GM18861 (cell line): ENCODE measurements around the gene BRWD1.

Source experiments
- ATAC-seq: cut with Tn5 transposase; IDR thresholded peaks from one replicate; pipeline ENCODE4 v1.9.1; 2021; ENCODE audit not compliant: unreplicated experiment

Gene BRWD1

DNA sequence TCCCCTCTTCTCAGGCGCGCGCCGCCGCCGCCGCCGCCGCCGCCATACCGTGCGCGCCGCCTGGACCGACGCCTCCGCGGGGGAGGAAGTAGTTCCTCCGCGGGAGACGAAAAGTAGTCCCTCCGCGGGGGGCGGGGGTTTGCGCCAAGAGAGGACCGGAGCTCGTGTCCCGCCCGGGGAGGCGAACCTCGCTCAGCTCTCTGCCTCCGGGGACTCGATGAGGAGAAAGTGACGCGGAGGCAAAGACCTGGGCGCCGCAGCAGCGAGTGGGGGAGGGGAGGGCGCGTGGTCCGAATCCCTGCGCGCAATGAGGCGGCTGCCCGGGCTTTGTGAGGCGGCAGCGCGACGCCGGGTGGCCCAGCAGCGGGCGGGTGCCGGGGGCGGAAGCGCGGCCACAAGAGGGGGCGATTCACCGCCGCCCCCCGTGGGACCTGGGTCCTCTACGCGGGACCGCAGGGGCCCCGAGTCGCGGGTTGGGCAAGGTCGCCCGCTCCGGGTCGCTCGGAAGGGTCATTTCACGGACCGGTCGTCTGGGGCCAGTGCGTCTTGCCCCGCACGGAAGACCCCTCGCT is at the start of gene BRWD1:
Gene BRWD1, minus strand, starts transcription at position 62 of the 572 bp plus-strand sequence. CDS start 141 bp downstream, outside the sequence.
- ATAC-seq = peak; percentile 27

DNA sequence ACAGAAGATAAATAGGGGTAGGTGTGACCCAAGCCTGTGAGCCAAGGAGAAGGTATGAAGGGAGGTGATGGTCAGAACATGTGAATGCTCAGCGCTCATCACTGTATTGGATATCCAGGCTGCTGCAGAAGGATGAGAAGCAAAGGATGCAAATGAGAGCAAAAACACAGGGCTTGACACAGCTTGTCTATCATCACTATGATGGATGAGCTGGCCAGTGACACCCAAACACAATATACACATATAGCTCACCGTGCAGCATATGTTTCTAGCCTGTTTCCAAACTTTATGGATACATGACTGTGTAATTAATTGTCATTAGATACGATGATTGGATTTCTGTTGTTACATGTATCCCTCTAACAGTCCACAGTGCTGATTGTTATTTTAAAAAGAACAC is 49.3 kb upstream of the BRWD1 start:
- no peak for ATAC-seq

DNA sequence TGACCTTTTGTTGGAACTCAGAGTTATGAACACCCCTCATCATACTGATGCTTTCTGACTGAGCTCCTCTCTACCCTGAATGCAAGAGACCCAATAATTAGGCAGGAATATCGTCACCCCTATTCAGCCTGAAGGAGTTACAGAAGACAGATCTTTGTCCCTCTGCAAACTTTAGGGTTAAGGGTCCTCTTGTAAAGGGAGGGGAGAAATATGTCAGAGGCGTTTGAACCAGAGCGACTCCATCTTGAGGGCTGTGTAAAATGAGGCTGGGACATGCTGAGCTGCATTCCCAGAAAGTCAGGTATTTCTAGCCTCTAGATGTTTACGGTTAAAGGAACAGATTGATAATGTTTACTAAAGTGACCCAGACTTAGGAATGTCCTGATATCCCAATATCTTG is 46.0 kb upstream of the BRWD1 start:
- no peak for ATAC-seq

DNA sequence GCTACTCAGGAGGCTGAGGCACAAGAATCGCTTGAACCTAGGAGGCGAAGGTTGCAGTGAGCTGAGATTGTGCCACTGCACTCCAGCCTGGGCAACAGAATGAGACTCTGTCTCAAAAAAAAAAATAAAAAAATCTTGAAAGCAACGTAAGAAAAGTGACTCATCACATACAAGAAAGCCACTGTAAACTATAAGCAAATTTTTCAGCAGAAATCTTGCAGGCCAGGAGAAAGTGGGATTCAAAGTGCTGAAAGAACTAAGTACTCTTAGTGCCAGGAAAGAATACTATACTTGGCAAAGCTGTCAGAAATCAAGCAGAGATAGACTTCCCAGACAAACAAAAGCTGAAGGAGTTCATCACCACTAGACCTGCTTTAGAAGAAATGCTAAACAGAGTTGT is 39.9 kb upstream of the BRWD1 start:
- ATAC-seq = no peak

DNA sequence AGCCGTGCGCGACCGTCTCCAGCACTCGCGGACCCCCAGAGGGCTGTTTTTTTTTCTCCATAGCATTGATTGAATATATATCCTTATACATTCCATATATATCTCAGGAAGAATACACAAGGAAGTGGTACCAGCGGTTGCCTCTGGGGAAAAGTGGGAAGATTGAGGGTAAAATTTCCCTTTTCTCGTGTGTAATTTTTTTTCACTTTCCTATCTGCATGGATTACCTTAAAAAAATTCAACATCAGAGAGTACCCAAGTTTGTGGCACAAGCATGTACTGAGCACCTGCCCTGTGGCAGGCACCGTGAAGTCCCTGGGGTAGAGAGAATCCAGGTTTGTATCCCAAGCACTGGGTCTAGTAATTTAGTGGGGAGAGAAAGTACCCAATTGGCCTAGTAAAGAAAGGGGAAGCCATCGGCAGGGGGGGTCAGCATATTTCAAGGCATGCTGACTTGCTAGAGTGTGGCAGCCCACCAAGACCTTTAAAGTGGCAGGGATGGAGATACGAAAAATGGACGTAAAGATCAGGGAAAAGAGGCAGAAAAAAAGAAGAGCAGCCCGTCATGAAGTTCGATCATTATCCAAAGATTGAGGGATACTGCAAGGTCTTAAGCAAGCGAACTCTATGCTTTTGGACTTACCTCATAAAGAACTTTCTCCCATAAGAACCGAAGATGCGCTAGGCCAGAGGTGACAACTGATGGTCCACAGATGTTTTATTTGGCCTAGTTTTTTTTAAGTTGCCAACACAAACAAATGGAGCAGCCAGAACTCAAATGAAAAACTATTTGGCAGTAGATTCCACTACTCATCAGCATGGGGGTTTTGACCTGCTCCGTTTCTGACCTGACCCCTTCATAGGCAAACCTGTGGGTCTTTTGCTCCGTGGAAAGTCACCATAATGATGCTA is 36.9 kb upstream of the BRWD1 start:
- ATAC-seq = no peak

DNA sequence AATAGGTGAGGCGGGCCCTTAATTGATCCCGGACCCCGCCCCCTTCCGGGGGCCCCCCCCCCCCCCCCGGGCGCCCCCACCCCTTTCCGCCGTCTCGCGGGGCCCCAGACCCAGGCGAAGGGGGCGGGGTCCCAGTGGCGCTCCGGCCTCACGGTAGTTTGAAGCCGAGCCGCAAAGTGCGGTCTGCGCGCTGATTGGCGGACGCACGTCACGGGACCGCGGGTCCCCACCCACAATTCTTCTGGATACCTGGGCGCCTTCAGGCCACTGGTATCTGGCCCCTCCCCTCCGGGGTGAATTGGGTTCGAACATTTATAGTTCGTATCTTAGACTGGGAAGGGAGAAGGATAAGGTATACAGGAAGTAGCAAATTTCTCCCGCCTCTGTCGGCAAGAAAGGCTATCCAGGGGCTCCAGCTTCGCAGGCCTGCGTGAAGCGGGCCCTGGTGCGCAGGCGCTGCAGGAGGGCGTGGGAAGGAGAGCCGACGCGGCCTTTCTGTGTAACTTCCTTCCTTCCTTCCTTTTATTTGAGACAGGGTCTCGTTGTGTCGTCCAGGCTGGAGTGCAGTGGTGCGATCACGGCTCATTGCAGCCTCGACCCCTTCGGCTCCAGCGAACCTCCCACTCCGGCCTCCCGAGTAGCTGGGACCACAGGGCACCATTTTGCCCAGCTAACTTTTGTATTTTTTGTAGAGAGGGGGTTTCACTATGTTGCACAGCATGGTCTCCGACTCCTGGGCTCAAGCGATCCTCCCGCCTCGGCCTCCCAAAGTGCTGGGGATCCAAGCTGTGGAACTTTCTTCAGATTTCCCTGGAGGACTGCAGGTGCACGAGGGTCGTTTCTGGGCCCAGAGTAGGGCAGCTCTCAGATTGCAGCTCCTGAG is 36.0 kb upstream of the BRWD1 start:
- ATAC-seq = peak; percentile 87

DNA sequence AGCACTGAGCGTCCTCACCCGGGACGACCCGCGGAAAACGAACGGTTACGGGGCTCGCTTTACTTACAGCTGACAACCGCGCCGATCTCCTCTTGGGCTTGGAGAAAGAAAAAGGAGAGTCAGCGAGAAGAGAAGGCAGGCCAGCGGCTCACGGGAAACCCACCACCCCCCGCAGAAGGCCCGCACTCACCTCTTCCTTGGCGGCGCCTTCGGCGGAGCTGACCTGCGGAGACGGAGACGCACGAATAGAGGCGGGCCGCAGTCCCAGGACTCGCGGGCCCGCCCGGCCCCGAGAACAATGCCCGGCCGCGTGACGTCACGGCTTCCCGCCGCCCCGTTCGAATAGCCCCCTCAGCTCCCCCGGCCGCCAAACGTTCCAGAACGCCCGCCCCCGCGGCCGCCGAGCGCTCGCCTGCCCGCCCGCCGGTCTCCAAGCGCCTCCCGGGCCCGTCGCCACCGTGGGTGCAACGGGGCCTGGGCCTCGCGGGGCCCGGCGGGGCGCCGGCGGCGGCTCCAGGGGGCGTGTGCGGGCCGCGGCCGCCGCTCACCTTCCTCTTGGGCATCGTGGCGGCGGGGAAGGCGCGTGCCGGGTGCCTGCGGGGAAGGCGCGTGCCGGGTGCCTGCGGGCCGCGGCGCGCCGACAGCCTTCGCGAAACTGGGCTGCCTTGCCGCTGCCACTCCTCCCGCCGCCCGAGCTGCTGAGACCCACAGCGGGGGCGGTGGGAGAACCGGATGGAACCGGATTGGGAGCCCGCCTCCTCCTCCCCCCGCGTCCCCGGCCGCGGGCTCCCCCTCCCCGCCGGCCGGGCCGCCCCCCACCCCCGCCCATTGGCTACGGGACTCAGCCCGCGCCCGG is 35.2 kb upstream of the BRWD1 start, which contains the start of gene HMGN1:
Gene HMGN1, minus strand, starts transcription at position 734 of the 856 bp plus-strand sequence. Its CDS starts 171 bp downstream, at position 563.
- peak; percentile 33 for ATAC-seq

DNA sequence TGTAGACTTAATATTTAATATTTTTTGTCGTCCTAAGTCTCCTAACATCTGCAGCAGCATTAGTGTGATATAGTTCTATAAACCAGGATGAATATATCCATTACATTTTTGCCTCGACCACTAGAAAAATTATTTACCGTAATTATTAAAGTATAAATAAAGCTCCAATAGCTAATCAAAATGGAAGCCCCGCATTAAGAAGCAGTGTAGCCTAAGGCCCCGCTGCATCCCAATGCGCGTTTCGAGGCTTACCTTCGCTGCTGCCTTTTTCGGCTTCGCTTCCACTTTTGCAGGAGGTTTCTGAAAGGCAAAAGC is 34.6 kb upstream of the BRWD1 start:
- no peak for ATAC-seq

DNA sequence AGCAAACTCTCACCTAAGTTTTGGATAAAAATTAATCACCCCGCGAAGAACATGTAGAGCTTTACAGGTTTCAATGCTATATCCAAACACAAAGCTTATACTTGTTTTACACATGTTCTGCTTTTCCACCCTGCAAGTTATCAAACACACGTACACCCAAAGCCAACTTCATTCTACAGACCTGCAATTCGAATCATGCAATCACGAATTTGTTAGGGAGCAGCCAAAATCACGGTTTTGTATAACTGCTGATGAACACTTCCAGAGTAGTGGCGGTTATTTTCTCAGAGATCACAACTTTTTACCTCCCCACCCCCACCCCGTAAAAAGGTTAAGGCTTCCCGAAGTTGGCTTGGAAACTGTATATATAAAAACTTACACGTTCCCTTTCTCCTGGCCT is 34.1 kb upstream of the BRWD1 start:
- no peak for ATAC-seq

DNA sequence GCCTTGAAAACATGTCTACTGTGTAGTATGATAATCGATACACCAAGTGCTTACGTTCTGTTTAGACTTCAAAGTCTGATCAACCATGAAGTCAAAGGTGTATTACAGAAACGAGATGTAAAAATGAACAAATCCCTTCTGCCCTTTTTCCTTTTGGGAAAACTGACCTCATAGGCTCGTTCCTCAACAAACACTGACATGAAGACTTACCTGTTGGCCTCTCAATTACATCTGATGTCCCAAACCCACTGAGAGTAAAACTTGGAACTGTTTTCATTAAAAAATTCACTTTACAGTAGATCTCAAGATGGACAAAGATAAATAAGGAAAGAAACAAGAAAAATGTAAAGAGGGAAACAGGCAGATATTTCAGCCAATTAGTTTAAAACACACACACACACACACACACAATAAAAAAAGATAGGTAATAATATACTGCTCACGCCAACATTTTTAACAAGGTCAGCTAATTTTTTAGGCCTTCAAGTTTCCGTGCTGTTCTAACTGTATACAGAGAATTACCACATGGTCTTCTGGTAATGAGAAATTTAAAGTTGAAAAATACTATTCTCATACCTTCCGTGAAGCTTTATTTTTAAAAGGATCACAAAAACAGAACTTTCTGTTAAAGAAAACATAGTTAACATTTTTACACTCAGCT is 33.4 kb upstream of the BRWD1 start:
- no peak for ATAC-seq

DNA sequence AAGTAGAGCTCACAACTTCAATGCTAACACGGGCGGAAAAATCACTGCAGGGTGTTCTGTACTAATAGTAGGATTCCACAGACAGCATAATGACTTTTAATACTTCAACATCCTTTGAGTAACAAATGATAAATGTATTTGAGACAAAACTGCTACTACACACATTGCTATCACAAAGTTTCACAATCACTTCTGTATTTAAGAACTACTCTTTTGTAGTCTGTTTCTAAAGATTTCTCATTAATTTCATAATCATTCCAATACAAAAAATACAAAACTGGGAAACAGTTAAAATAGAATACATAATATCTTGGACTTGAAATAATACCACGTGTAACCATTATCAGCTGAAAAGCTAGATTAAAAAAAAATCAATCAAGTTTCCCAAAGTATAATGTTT is 32.8 kb upstream of the BRWD1 start:
- no peak for ATAC-seq

DNA sequence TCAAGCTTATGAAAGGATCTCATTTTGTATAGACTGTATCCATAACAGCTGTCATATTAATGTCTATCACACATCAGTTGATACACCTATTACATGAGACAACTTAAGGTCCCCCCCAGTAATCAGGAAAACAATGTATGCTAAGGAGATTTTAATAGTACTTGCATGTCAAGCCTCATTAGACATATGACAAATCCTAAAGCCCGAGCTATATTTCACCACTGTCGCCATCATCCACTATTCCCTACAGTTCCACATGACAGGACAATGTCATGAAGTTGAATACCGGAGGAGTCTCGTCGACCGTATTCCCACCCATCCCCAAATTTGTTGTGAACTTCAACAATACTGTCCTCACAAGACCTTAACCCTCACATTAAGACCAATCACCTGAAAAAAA is 32.0 kb upstream of the BRWD1 start:
- no peak for ATAC-seq

DNA sequence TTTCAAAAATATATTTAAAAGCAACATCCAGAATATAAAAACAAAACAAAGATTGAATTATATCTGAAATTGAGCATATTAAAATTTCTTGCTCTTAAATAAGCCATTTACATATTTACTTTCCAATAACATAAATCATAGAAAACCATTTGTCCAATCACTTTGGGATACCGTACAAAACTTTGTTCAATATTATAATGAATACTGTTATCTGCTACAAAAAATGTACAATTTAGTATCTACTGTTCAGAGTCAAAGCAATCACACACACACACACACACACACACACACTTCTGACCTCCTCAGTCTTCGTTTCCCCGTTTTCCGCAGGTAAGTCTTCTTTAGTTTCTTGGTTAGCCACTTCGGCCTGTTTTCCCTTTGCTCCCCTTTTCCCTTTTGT is 31.4 kb upstream of the BRWD1 start:
- no peak for ATAC-seq

DNA sequence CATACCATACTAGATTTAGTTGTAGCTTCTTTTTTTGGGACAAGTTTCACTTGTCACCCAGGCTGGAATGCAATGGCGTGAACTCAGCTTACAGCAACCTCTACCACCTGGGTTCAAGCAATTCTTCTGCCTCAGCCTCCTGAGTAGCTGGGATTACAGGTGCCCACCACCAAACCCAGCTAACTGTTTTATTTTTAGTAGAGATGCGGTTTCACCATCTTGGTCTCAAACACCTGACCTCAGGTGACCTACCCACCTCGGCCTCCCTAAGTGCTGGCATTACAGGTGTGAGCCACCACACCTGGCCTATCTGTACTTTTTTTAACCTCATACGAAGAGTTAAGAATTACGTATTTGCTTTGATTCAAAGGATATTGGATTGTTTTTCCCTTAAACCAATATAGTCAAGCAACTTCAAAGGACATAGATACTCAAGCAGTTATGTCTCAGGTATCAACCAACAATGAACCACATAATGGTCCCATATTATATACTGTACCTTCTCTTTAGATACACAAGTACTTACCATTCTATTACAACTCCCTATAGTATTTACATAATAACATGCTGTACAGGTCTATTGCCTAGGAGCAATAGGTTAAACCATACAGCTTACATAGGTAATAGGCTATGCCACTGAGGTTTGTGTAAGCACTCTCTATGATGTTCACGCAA is 28.0 kb upstream of the BRWD1 start:
- ATAC-seq = no peak

DNA sequence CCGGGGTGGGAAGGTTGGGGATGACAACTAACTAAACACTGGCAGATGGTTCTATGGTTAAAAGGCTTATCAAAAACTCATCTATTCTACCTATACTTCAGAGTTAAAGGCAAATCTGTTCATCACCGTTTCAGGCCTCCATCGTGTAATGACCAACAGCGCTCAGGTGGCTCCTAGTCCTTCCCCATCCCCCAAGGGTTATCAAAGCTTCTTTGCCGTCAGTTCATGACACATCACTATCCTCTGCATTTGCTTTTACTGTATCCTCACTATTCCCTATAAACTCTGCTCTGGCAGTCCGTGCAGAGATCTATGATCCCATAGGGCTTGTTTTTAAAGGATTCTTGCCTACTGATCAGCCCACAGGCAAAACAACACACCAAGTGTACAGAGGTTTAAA is 27.3 kb upstream of the BRWD1 start:
- ATAC-seq = no peak

DNA sequence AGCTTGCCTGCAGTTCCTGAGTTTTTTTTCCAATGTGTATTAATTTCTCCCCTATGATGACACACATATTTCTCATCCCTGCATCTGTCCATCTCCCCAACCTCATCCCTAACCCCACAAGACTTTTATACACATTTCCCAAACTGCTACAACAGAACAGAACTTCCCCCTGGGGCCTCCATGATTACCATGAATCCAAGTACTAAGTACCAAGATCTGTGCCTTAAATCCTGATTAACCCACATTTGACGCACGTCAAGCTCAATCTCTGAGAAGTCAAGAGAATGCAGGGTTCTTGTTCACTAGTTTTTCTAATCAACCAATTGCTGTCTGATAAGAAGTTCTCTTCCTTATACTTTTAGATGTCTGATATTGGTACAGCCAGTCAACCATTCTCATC is 25.8 kb upstream of the BRWD1 start:
- no peak for ATAC-seq

DNA sequence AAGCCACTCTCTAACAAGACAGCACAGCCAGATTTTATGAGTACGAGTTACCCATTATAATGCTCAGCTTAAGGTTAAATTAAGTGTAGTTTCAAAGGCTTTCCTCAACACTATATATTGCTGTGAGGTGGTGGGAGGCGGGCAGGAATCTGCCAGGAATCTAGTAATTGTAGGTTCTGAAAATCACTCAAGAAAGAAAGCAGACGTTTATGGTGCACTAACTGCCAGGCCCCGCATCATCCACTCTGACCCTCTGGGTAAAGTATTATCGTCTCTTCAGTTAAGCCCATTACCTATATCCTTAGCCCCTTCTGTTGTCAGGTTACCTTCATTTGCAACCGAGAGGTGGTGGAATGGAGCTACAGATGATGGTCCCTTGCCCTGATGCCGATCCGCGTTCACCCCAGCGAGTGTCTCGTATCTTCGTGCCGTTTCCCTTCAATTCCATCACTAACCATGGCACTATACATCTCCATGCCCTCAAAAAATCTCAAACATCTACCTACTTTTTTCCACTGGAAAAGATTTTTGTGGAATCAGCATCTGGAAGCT is 23.1 kb upstream of the BRWD1 start:
- no peak for ATAC-seq

DNA sequence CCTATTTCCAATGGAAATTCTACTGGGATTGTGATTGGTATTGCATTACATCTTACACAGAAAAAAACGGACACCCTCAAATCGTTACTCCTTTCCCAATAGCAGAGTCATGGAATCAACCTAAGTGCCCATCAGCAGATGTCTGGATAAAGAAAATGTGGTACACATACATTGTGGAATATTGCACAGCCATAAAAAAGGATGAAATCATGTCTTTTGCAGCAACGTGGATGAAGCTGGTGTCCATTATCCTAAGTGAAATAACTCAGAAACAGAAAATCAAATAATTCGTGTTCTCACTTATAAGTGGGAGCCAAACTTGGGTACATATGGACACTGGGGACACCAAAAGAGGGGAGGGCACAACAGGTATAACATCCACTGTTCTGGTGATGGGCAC is 21.2 kb upstream of the BRWD1 start:
- ATAC-seq = no peak

DNA sequence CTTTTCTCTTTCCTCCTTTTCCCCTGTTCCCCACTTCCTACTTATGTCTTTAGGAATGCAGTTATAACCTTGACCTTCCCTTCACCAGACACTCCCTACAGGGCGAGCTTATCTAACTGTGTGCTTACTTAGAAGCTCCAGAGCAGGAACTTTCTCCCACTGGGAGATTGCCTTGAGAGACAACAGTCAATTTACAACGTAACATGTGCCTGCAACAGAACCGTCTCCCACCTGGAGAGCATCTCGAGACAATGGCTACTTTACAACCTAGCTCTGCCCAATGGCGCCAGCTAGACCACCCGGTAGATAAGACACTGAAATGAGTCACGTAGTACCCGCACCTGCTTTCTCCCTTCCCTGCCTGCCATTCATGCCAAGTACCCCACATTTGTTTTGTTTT is 18.7 kb upstream of the BRWD1 start:
- ATAC-seq = no peak
